Peyer's patch (tissue), 4 donors: ENCODE data around the gene GMCL2.

Experiments used
- POLR2A ChIP-seq, 2 donors: fragments of 450-650 bp; IDR thresholded peaks; one replicate each; pipeline ENCODE4 v1.5.1; 2017; ENCODE audit warnings: antibody characterized with exemption in 2 of 2, mild to moderate bottlenecking in 2 of 2, moderate library complexity in 2 of 2
- TF ChIP-seq, protein P1 (sequence below), 6 experiments: fragments of 450-650 bp in 4 of 6; fragments of 200-600 bp in 2 of 6; sonication (generic) in 1 of 6; IDR thresholded peaks; one replicate each; pipeline ENCODE4 v1.5.1; 2017 to 2019; ENCODE audit warnings: antibody characterized with exemption in 6 of 6, mild to moderate bottlenecking in 3 of 6, moderate library complexity in 1 of 6

DNA sequence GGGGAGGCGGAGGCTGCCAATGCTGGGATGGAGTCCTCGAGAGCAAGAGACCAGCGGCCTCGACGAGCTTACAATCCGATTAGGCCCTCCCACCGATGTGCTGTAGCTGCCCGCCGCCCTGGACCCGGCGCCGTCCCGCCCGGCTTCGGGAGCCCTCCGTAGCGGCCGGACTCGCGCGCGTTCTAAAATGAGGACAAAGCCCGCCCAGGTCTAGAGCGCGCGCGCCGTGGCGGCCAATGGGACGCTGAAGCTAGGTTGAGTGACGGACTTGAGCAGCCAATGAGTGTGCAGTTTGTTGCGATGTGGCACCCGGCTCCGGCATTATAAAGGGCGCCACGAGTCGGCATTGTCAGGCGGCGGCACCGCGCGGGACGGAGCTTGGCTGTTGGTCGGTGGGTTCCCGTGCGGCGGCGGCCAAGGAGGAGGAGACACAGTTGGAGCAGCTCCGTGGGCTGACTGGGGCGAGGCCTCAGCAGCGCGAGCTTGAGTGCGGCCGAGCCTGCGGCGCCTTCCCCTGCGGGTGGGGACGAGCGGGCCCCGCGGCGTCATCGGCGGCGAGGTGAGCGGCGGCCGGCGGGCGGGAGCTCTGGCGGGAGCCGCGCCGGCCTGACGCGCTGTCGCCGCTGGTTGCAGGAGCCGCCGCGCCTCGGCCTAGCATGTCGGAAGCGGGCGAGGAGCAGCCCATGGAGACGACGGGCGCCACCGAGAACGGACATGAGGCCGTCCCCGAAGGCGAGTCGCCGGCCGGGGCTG lies 17.2 kb upstream of the GMCL2 start, which contains the start of gene HNRNPAB:
- TF ChIP-seq, protein P1, sequence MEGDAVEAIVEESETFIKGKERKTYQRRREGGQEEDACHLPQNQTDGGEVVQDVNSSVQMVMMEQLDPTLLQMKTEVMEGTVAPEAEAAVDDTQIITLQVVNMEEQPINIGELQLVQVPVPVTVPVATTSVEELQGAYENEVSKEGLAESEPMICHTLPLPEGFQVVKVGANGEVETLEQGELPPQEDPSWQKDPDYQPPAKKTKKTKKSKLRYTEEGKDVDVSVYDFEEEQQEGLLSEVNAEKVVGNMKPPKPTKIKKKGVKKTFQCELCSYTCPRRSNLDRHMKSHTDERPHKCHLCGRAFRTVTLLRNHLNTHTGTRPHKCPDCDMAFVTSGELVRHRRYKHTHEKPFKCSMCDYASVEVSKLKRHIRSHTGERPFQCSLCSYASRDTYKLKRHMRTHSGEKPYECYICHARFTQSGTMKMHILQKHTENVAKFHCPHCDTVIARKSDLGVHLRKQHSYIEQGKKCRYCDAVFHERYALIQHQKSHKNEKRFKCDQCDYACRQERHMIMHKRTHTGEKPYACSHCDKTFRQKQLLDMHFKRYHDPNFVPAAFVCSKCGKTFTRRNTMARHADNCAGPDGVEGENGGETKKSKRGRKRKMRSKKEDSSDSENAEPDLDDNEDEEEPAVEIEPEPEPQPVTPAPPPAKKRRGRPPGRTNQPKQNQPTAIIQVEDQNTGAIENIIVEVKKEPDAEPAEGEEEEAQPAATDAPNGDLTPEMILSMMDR (IDR thresholded peaks at IDR 0.05) = peak in 2 of 6 experiments; percentile 3 to 13
- TF ChIP-seq POLR2A (IDR thresholded peaks at IDR 0.05) = peak; percentile 100
